GM06990 (cell line): Measurements from ENCODE around the gene RPL28.

Experiments used
- DNase-seq: peaks from one replicate; pipeline ENCODE4 v3.0.0-alpha.2; 2011; ENCODE audit not compliant: insufficient read length; ENCODE audit errors: extremely low read depth
- H3K27me3 ChIP-seq: replicated peaks from 2 replicates; pipeline ENCODE4 v1.6.0; 2011; ENCODE audit warnings: low read length; ENCODE audit not compliant: control insufficient read depth, insufficient read depth
- H3K36me3 ChIP-seq: 2 replicates; pipeline ENCODE4 v1.5.1; 2011; ENCODE audit warnings: low read length; ENCODE audit not compliant: control insufficient read depth, insufficient read depth
- H3K4me3 ChIP-seq: replicated peaks from 2 replicates; pipeline ENCODE4 v1.5.1; 2011; ENCODE audit warnings: low read depth, mild to moderate bottlenecking, control low read depth, low read length
- TF ChIP-seq, protein P1 (sequence below): IDR thresholded peaks from 2 replicates; pipeline ENCODE4 v1.5.1; 2011; ENCODE audit warnings: low read length, control low read depth, mild to moderate bottlenecking, inconsistent platforms; ENCODE audit not compliant: insufficient read depth, poor library complexity, severe bottlenecking

Gene RPL28

DNA sequence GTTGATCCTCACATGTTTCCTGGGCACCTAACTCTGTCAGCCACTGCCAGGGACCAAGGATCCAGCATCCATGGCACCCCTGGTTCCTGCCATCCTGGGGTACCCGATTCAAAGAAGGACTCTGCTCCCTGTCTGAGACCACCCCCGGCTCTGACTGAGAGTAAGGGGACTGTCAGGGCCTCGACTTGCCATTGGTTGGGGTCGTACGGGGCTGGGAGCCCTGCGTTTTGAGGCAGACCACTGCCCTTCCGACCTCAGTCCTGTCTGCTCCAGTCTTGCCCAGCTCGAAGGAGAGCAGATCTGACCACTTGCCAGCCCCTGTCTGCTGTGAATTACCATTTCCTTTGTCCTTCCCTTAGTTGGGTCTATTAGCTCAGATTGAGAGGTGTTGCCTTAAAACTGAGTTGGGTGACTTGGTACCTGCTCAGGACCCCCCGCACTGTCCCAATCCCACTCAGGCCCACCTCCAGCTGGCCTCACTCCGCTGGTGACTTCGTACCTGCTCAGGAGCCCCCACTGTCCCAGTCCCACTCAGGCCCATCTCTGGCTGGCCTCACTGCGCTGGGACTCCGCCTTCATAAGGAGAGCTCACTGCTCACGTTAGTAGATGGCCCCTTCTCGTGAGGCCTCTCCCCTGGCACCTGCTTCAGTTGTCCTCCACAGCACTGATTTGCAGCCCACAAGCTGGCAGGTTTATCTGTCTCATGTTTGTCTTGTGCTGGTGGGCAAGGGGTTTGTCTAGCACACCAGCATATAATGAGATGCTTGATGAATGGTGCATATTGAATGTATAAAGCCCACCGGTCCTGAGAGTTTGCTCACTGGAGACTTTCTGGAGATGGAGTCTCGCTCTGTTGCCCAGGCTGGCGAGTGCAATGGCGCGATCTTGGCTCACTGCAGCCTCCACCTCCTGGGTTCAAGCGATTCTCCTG, 3.9 kb downstream of the RPL28 start:
- no peaks in the 10 kb centered on the region for H3K27me3 ChIP-seq
- peaks cover 40% of the 10 kb centered on the region for H3K36me3 ChIP-seq
- H3K4me3 ChIP-seq, result no peak overlapping the region
- no peak for DNase-seq
- TF ChIP-seq, protein P1, sequence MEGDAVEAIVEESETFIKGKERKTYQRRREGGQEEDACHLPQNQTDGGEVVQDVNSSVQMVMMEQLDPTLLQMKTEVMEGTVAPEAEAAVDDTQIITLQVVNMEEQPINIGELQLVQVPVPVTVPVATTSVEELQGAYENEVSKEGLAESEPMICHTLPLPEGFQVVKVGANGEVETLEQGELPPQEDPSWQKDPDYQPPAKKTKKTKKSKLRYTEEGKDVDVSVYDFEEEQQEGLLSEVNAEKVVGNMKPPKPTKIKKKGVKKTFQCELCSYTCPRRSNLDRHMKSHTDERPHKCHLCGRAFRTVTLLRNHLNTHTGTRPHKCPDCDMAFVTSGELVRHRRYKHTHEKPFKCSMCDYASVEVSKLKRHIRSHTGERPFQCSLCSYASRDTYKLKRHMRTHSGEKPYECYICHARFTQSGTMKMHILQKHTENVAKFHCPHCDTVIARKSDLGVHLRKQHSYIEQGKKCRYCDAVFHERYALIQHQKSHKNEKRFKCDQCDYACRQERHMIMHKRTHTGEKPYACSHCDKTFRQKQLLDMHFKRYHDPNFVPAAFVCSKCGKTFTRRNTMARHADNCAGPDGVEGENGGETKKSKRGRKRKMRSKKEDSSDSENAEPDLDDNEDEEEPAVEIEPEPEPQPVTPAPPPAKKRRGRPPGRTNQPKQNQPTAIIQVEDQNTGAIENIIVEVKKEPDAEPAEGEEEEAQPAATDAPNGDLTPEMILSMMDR, result no peak

DNA sequence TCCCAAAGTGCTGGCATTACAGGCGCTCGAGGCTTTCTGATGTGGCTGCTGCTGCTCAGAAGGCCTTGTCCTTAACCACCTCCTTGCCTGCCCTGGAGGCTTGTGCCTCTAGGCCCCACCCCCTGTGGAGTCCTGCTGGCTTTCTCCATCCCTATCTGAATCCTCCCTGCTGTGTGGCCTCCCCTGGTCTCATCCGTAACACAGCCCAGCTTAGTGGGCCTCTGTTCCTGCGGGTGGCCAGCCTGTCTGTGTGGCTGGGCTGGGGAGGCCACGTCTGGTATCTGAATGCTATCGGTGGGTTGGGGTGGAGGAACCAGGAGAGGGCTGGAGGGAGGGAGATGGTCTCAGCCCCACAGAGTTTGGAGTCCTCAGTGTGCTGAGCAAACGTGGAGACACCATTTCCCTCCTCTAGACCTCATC, 4.7 kb downstream of the RPL28 start:
- no peak for DNase-seq
- TF ChIP-seq, protein P1, result no peak
- Histone ChIP-seq H3K27me3 (no peaks in the 10 kb centered on the region), H3K36me3 (peaks cover 40% of the 10 kb centered on the region), H3K4me3 (no peak overlapping the region)

DNA sequence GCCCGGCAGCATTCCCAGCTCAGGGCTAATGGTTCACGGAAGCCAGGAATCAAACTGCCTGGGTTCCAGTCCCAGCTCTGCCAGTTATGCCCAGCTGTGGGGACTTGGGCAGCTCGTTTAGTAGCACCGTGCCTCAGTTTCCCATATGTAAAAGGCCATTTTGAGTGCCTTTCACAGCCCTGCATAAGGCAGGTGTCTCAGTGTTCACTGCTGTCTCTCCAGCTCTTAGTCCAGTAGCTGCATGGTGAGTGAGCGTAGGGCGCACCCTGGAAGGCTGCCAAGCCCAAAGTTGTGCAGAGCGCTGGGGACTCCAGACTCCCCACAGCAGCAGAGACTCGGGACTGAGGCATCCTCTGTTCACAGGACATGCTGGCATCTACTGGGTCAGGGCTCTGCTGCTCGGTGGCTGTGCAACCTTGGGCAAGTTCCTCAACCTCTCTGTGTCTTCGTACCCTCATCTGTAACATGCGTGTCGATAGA, 5.5 kb downstream of the RPL28 start:
- Histone ChIP-seq H3K36me3 (peaks cover 40% of the 10 kb centered on the region), H3K4me3 (no peak overlapping the region), H3K27me3 (no peaks in the 10 kb centered on the region)
- TF ChIP-seq, protein P1, result no peak
- DNase-seq, result no peak

DNA sequence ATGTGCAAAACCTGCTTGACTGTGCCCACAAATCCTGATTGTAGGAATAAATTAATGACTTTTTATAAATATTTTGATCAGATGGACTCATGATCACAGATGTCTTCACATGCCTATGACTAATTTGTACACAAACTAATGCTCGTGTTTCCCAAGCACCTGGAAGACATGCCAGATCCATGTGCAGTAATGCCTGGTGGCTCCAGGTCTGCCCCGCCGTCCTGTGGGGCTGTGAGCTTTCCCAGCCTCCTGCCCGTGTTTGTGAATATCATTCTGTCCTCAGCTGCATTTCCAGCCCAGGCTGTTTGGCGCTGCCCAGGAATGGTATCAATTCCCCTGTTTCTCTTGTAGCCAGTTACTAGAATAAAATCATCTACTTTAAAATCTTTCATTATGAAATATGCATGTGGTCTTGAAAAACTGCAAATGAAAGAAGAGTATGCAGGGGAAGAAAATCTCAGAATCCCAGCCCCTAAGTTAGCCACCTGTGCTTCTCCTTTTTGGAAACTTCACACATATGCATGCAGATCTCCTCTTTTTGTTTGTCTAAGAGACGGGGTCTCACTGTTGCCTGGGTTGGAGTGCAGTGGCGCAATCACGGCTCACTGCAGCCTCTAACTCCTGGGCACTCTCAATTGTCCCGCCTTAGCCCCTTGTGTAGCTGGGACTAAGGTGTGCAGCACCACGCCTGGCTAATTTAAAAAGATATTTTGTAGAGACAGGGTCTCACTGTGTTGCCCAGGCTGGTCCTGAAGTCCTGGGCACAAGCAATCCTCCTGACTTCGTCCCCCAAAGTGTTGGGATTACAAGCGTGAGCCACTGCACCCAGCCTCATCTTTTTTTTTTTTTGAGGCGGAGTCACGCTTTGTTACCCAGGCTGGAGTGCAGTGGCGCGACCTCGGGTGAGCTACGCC, 6.2 kb downstream of the RPL28 start:
- TF ChIP-seq, protein P1, result no peak
- Histone ChIP-seq H3K4me3 (no peak overlapping the region), H3K36me3 (peaks cover 37% of the 10 kb centered on the region), H3K27me3 (no peaks in the 10 kb centered on the region)
- DNase-seq, result no peak

DNA sequence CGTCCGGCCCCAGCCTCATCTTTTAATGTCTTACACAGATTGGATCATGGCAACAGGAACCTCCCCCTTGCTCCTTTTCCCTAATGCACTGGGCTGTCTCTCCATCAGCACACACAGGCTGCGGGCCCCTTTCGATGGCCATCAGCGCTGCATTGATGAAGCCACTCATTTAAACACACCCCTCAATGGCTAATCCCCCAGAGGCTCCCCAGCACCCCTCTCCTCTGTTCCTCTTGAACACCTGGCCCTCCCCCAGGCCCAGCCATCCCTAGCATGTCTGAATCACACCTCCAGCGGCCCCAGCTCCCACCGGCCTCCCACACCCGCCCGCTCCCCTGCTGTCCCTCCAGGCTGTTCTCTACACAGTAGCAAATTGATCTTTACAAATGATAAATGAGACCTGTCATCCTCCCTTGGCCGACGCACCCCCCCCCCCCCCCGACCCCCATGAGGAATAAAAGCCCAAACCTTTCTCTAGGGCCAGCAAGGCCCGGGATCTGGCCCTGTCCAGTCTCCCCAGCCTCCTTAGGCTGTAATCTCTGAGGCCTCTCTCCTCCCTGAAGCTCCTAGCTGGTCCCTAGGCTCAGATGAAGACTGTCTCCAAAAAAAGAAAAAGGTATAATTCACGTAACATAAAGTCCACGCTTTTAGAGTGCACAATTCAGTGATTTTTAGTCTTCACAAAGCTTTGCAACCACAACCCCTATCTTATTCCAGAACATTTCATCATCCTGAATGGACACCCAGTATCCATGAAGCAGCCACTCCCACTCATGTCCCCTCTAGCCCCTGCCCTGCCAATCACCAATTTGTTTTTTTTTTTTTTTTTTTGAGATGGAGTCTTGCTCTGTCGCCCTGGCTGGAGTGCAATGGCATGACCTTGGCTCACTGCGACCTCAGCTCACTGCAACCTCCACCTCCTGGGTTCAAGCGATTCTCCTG, 7.4 kb downstream of the RPL28 start:
- TF ChIP-seq, protein P1, result no peak
- Histone ChIP-seq H3K27me3 (no peaks in the 10 kb centered on the region), H3K36me3 (peaks cover 26% of the 10 kb centered on the region), H3K4me3 (no peak overlapping the region)
- no peak for DNase-seq
